MCF 10A (cell line): Measurements from ENCODE around the gene LRRFIP2. TPM values are rescaled to one million over a fixed set of nuclear protein-coding genes. Genes with fewer than 3 reads are reported as not detected.

ENCODE experiments used
- BruUV-seq: library from RNA; stranded (reverse); fragments of 400-500 nt; replicated peaks from 2 replicates; lab custom pipeline; 2021; lab: Mats Ljungman, UMichigan
- CTCF ChIA-PET: fragments of 300-600 bp; sonication (Branson Sonifier 250); formaldehyde crosslinking; extraction: SDS; loops from one replicate; lab custom pipeline; 2021; ENCODE audit warnings: antibody characterized with exemption, inconsistent platforms; lab: Yijun Ruan, JAX
- POLR2A ChIA-PET: fragments of 300-600, 350-650 bp; sonication (Branson Sonifier 250); formaldehyde crosslinking; extraction: SDS; loops from one replicate; lab custom pipeline; 2020; ENCODE audit warnings: antibody characterized with exemption, inconsistent platforms; lab: Yijun Ruan, JAX
- DNase-seq: peaks from one replicate; pipeline ENCODE4 v3.0.0-alpha.2; 2018; ENCODE audit not compliant: unreplicated experiment
- H3K27ac Mint-ChIP-seq: one replicate; pipeline ENCODE4 v1.8.0; 2022; ENCODE audit warnings: mild to moderate bottlenecking, low read depth, mixed read lengths; ENCODE audit not compliant: unreplicated experiment
- H3K27me3 Mint-ChIP-seq: one replicate; pipeline ENCODE4 v1.8.0; 2022; ENCODE audit warnings: mixed read lengths; ENCODE audit not compliant: insufficient read depth, unreplicated experiment
- H3K36me3 Mint-ChIP-seq: one replicate; pipeline ENCODE4 v1.8.0; 2022; ENCODE audit warnings: mild to moderate bottlenecking, moderate library complexity, mixed read lengths; ENCODE audit not compliant: insufficient read depth, unreplicated experiment
- H3K4me1 Mint-ChIP-seq: one replicate; pipeline ENCODE4 v1.8.0; 2022; ENCODE audit warnings: mixed read lengths; ENCODE audit not compliant: insufficient read depth, unreplicated experiment
- H3K4me3 Mint-ChIP-seq: one replicate; pipeline ENCODE4 v1.8.0; 2022; ENCODE audit warnings: mild to moderate bottlenecking, moderate library complexity, mixed read lengths; ENCODE audit not compliant: unreplicated experiment
- H3K9me3 Mint-ChIP-seq: one replicate; pipeline ENCODE4 v1.8.0; 2022; ENCODE audit warnings: mixed read lengths; ENCODE audit not compliant: unreplicated experiment
- CTCF ChIP-seq: fragments of 200-600 bp; IDR thresholded peaks from one replicate; pipeline ENCODE4 v1.8.0; 2022; ENCODE audit warnings: antibody characterized with exemption, mild to moderate bottlenecking; ENCODE audit not compliant: unreplicated experiment
- intact Hi-C: fragments of 100-400 bp; cut with micrococcal nuclease; formaldehyde crosslinking; loops from 2 replicates; pipeline ENCODE4 v1.14.1; 2022
- total RNA-seq: library from RNA; stranded (reverse); gene quantifications from 2 replicates; pipeline ENCODE4 v1.2.3, GENCODE V29; 2022

Gene LRRFIP2
- total RNA-seq, 1 experiment from 2014 or later: 76.6 TPM

- TF ChIP-seq CTCF: no peak
- Mint-ChIP-seq H3K36me3 (peaks cover 99% of the 10 kb centered on the region), H3K4me3 (no peak overlapping the region), H3K9me3 (peaks cover 9% of the 10 kb centered on the region), H3K27me3 (no peaks in the 10 kb centered on the region), H3K4me1 (no peaks in the 10 kb centered on the region), H3K27ac (no peak overlapping the region)
- intact Hi-C loops: loop anchor here (1.0 kb wide), 1 partner anchor 188 kb away; no protein-coding TSS in a partner anchor
- ChIA-PET CTCF (interaction anchor here (1.1 to 1.8 kb wide), 6 partner anchors 10 to 979 kb away, joined by 3 to 11 read pairs (median 4); no protein-coding TSS in a partner anchor), POLR2A (interaction anchor here (1.4 kb wide), 1 partner anchor 29 kb away, joined by 5 read pairs; no protein-coding TSS in a partner anchor)
- BruUV-seq: no TSS peak
- no peak for DNase-seq
Observed at GRCh38 chr3:37024820-37025405, 149.5 kb downstream of the LRRFIP2 start.

- H3K27ac Mint-ChIP-seq: no peak overlapping the region
- no TSS peak for BruUV-seq
- no peak overlapping the region for H3K4me3 Mint-ChIP-seq
- peaks cover 9% of the 10 kb centered on the region for H3K9me3 Mint-ChIP-seq
- CTCF ChIA-PET: interaction anchor here (0.6 to 1.6 kb wide), 5 partner anchors 13 to 980 kb away, joined by 3 to 11 read pairs (median 3); no protein-coding TSS in a partner anchor
- no peaks in the 10 kb centered on the region for H3K27me3 Mint-ChIP-seq
- peaks cover 99% of the 10 kb centered on the region for H3K36me3 Mint-ChIP-seq
- peak; percentile 8 for DNase-seq
- no peaks in the 10 kb centered on the region for H3K4me1 Mint-ChIP-seq
- intact Hi-C loops: loop anchor here (1.0 kb wide), 1 partner anchor 189 kb away; no protein-coding TSS in a partner anchor
- peak; percentile 19 for TF ChIP-seq CTCF
- POLR2A ChIA-PET: interaction anchor here (0.9 kb wide), 1 partner anchor 10 kb away, joined by 3 read pairs; no protein-coding TSS in a partner anchor
Observed at GRCh38 chr3:37024092-37024491, 150.3 kb downstream of the LRRFIP2 start.

DNA sequence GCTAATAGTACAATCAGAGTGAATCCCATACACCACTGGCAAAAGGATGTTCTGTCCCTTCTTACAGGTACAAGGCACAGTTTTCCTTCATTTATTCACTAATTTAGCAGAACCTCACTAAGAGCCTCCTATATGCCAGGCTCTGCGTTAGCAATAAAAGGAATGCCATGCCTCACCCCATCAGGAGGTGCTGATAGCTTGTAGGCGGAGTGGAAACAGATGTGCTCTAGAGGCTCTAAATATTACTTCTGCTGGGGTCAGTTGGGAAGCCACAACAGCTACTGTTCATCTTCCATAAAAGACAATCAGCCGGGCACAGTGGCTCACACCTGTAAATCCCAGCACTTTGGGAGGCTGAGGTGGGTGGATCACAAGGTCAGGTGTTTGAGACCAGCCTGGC is 156.7 kb downstream of the LRRFIP2 start:
- no TSS peak for BruUV-seq
- H3K4me3 Mint-ChIP-seq: no peak overlapping the region
- intact Hi-C loops: no loop called here
- H3K27ac Mint-ChIP-seq: no peak overlapping the region
- ChIA-PET CTCF (no interaction called here), POLR2A (no interaction called here)
- no peak for DNase-seq
- TF ChIP-seq CTCF: no peak
- H3K4me1 Mint-ChIP-seq: no peaks in the 10 kb centered on the region
- H3K27me3 Mint-ChIP-seq: no peaks in the 10 kb centered on the region
- peaks cover 95% of the 10 kb centered on the region for H3K36me3 Mint-ChIP-seq
- H3K9me3 Mint-ChIP-seq: no peaks in the 10 kb centered on the region

DNA sequence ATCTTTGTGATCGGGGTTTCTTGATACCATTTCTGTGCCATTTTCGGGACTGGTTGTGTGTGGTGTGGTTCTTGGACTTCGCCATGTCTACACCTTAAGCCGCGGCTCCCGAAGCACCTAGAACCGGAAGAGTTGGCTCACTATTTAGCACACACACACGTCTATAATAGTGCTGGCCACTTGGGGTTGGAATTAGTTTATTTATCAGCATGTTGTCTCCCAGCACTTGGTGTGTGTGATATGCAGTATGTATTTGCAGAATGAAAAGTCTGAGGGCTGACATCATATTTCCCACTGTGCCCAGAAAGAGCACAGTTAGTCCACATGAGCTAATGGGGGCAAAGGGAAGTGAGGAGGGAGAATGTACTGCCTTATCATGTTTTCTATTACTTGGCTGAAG is 157.5 kb downstream of the LRRFIP2 start:
- no peak for DNase-seq
- no peak overlapping the region for H3K27ac Mint-ChIP-seq
- peaks cover 95% of the 10 kb centered on the region for H3K36me3 Mint-ChIP-seq
- no peak overlapping the region for H3K4me3 Mint-ChIP-seq
- CTCF ChIA-PET: no interaction called here
- H3K4me1 Mint-ChIP-seq: no peaks in the 10 kb centered on the region
- H3K27me3 Mint-ChIP-seq: no peaks in the 10 kb centered on the region
- BruUV-seq: no TSS peak
- intact Hi-C loops: no loop called here
- TF ChIP-seq CTCF: no peak
- POLR2A ChIA-PET: no interaction called here
- H3K9me3 Mint-ChIP-seq: no peaks in the 10 kb centered on the region
